Endothelial cell (in vitro differentiated cells): Measurements from ENCODE around the gene CDYL. TPM values are rescaled to one million over a fixed set of nuclear protein-coding genes. Genes with fewer than 3 reads are reported as not detected.

Experiments used
- DNase-seq: peaks from one replicate; pipeline ENCODE4 v3.0.0; 2021; ENCODE audit warnings: low spot score
- H3K27ac Mint-ChIP-seq: one replicate; pipeline ENCODE4 v1.8.0; 2021; ENCODE audit warnings: mixed read lengths, inconsistent platforms; ENCODE audit not compliant: unreplicated experiment
- H3K27me3 Mint-ChIP-seq: one replicate; pipeline ENCODE4 v1.8.0; 2021; ENCODE audit warnings: mild to moderate bottlenecking, moderate library complexity, mixed read lengths, inconsistent platforms; ENCODE audit not compliant: unreplicated experiment
- H3K36me3 Mint-ChIP-seq: one replicate; pipeline ENCODE4 v1.8.0; 2021; ENCODE audit warnings: mild to moderate bottlenecking, low read depth, mixed read lengths, inconsistent platforms; ENCODE audit not compliant: unreplicated experiment
- H3K4me1 Mint-ChIP-seq: one replicate; pipeline ENCODE4 v1.8.0; 2021; ENCODE audit warnings: mild to moderate bottlenecking, mixed read lengths, inconsistent platforms; ENCODE audit not compliant: unreplicated experiment
- H3K4me3 Mint-ChIP-seq: one replicate; pipeline ENCODE4 v1.8.0; 2021; ENCODE audit warnings: mild to moderate bottlenecking, mixed read lengths, inconsistent platforms; ENCODE audit not compliant: unreplicated experiment
- H3K9me3 Mint-ChIP-seq: one replicate; pipeline ENCODE4 v1.8.0; 2021; ENCODE audit warnings: mixed read lengths, inconsistent platforms; ENCODE audit not compliant: unreplicated experiment
- total RNA-seq: library from RNA; stranded (reverse); fragmentation: NEBNext Ultra II Directional; extraction: Animal tissue kit (Norgen Biotek cat#: 25700); gene quantifications from one replicate; pipeline ENCODE4 v1.2.1, GENCODE V29; 2021; ENCODE audit not compliant: unreplicated experiment
- TF ChIP-seq, protein P1 (sequence below): fragments of 200-600 bp; sonication (generic); IDR thresholded peaks from one replicate; pipeline ENCODE4 v1.5.0; 2021; ENCODE audit warnings: antibody characterized with exemption; ENCODE audit not compliant: unreplicated experiment

Gene CDYL
- total RNA-seq, 1 donor from 2014 or later: 66.7 TPM

DNA sequence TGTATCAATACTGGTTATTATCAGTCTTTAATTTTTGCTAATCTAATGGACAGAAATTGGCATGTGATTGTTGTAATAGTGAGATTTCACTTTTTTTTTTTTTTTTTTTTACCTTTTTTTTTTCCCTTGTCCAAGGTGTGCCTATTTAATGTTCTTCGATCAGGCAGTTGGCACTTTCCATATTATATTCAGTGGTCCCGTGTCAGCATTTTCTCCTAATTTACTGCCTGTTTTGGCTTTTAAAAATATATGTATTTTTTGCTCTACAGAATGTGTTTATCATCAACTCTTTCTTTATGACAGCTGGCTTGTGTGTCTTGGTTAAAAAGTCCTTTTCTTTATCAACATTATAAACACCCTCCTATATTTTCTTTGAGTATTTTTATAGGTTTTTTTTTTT lies 39.4 kb downstream of the CDYL start:
- H3K27me3 Mint-ChIP-seq: peaks cover 1% of the 10 kb centered on the region
- H3K9me3 Mint-ChIP-seq: no peaks in the 10 kb centered on the region
- H3K27ac Mint-ChIP-seq: no peak overlapping the region
- H3K4me3 Mint-ChIP-seq: no peak overlapping the region
- peaks cover 6% of the 10 kb centered on the region for H3K4me1 Mint-ChIP-seq
- DNase-seq: no peak
- H3K36me3 Mint-ChIP-seq: no peaks in the 10 kb centered on the region
- TF ChIP-seq, protein P1, sequence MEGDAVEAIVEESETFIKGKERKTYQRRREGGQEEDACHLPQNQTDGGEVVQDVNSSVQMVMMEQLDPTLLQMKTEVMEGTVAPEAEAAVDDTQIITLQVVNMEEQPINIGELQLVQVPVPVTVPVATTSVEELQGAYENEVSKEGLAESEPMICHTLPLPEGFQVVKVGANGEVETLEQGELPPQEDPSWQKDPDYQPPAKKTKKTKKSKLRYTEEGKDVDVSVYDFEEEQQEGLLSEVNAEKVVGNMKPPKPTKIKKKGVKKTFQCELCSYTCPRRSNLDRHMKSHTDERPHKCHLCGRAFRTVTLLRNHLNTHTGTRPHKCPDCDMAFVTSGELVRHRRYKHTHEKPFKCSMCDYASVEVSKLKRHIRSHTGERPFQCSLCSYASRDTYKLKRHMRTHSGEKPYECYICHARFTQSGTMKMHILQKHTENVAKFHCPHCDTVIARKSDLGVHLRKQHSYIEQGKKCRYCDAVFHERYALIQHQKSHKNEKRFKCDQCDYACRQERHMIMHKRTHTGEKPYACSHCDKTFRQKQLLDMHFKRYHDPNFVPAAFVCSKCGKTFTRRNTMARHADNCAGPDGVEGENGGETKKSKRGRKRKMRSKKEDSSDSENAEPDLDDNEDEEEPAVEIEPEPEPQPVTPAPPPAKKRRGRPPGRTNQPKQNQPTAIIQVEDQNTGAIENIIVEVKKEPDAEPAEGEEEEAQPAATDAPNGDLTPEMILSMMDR: no peak

DNA sequence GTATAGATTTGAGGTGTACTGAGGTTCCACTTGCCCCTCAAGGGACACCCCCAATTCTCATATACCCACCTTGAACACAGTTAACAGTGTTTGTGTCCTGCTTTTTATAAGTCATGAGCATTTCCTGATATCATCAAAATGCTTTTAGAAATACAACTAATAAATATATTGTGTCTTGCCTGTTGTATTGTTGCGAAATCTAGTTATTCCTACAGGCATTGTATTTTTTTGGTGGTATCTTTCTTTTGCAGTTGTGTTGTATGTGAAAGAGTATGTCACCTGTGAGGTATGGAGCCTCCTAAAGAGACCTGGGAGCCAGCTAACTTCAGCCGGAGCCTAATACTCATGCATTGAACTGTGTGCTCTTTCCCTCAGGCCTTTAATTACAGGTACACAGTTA lies 40.7 kb downstream of the CDYL start:
- no peaks in the 10 kb centered on the region for H3K9me3 Mint-ChIP-seq
- no peak overlapping the region for H3K27ac Mint-ChIP-seq
- TF ChIP-seq, protein P1: no peak
- no peaks in the 10 kb centered on the region for H3K36me3 Mint-ChIP-seq
- peaks cover 1% of the 10 kb centered on the region for H3K27me3 Mint-ChIP-seq
- no peak for DNase-seq
- no peak overlapping the region for H3K4me3 Mint-ChIP-seq
- H3K4me1 Mint-ChIP-seq: peaks cover 6% of the 10 kb centered on the region

DNA sequence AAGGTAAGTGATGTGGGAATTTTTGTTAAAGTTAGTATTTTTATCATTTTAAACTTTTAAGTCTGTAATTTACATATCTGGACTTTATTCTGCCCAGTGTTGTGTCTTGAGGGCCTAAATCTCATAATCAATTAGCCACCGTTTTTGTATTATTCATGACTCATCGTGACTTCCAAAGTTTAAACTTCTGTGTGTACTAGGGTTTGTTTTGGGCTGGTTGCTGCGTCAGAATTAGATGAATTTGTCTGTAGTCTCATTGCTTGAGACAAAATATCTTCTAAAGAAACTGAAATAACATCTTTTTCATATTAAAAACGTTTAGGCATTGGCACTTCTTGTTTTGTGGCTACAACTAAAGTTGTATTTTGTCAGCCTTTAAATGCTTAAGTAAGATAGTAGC lies 41.3 kb downstream of the CDYL start:
- peaks cover 6% of the 10 kb centered on the region for H3K4me1 Mint-ChIP-seq
- H3K27ac Mint-ChIP-seq: no peak overlapping the region
- no peak overlapping the region for H3K4me3 Mint-ChIP-seq
- no peak for DNase-seq
- H3K36me3 Mint-ChIP-seq: no peaks in the 10 kb centered on the region
- peaks cover 1% of the 10 kb centered on the region for H3K27me3 Mint-ChIP-seq
- H3K9me3 Mint-ChIP-seq: no peaks in the 10 kb centered on the region
- TF ChIP-seq, protein P1: no peak

DNA sequence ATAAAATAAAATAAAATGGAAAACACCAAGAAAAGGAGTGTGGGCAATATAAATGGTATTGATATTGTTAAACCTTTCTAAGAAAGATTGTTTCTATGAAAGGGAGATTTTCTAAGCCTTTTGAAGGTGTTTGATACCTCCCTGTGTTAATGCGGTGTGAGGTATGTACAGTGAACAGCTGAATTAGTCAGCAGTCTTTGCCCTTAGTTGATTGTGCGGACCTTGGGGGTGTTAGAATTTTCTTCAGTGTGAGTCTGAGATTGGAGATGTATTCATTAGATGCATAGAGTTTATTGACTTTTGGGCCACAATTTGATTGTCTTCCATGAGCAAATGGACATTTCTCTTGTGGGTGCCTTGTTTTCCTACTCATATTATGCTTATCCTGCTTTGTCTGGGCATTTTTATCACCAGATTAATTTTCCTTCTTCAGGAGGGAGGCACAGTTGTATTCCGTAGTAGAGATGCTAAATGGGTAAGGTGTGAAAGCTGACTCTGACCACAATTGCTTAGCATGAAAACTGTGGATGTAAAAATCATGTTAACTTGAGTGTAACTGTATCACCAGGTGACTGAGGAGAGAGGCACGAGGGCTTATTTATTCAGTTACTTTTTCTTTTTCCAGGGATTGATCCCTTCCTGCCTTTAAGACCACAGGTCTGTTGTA lies 42.2 kb downstream of the CDYL start:
- Mint-ChIP-seq H3K4me1 (peaks cover 6% of the 10 kb centered on the region), H3K27me3 (peaks cover 1% of the 10 kb centered on the region), H3K36me3 (no peaks in the 10 kb centered on the region), H3K27ac (no peak overlapping the region), H3K4me3 (no peak overlapping the region), H3K9me3 (no peaks in the 10 kb centered on the region)
- TF ChIP-seq, protein P1: no peak
- DNase-seq: no peak

DNA sequence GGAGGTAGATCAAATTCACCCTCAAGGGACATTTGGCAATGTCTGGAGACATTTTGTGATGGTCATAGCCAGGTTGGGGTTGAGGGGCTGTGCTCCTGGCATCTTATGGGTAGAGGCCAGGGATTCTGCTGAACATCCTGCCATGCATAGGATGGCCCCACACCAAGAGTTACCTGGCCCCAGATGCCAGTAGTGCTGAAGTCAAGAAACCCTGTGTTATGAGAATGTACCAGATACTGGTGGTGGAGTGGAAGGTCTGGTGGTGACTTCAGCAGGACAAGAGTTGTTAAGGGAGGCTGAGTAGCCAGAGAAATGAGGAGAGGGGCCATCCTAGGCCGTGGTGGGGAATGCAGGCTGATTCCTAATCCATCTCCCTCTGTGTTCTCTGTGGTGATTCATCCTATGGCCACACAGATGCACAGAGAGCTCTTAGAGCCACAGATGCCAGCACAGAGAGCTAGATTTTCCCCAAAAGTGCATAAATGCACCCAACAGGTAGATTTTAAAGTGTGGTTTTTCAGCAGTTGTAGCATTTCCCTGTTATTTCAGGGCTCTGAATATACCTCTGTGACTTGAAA lies 43.6 kb downstream of the CDYL start:
- no peak for DNase-seq
- peaks cover 1% of the 10 kb centered on the region for H3K27me3 Mint-ChIP-seq

More for the DNA sequence above, 43.6 kb downstream of the CDYL start:
- no peaks in the 10 kb centered on the region for H3K36me3 Mint-ChIP-seq
- no peak overlapping the region for H3K27ac Mint-ChIP-seq
- H3K4me3 Mint-ChIP-seq: no peak overlapping the region
- no peaks in the 10 kb centered on the region for H3K9me3 Mint-ChIP-seq
- peaks cover 6% of the 10 kb centered on the region for H3K4me1 Mint-ChIP-seq
- TF ChIP-seq, protein P1: no peak
